Esophagus (tissue), 2 donors: ENCODE results near the gene RPS29. TPM values are rescaled to one million over a fixed set of nuclear protein-coding genes. Genes with fewer than 3 reads are reported as not detected.

Experiments
- H3K27ac ChIP-seq, 2 donors: one replicate each; pipeline ENCODE4 v1.5.1; 2013; ENCODE audit warnings: low read depth in 2 of 2, mild to moderate bottlenecking in 2 of 2, inconsistent platforms in 1 of 2, low read length in 1 of 2, moderate library complexity in 1 of 2
- H3K27me3 ChIP-seq, 2 donors: one replicate each; pipeline ENCODE4 v1.6.1; 2013; ENCODE audit warnings: low read length in 2 of 2, control low read depth in 1 of 2, mild to moderate bottlenecking in 1 of 2; ENCODE audit not compliant: insufficient read depth in 2 of 2, control insufficient read depth in 1 of 2
- H3K36me3 ChIP-seq, 2 donors: one replicate each; pipeline ENCODE4 v1.6.1; 2013; ENCODE audit warnings: low read length in 1 of 2; ENCODE audit not compliant: control insufficient read depth in 2 of 2, insufficient read depth in 2 of 2
- H3K4me1 ChIP-seq, 2 donors: one replicate each; pipeline ENCODE4 v1.6.1; 2013; ENCODE audit warnings: low read length in 1 of 2; ENCODE audit not compliant: control insufficient read depth in 2 of 2, insufficient read depth in 2 of 2
- H3K4me3 ChIP-seq, 2 donors: one replicate each; pipeline ENCODE4 v1.5.1; 2013; ENCODE audit warnings: low read length in 2 of 2, mild to moderate bottlenecking in 2 of 2, low read depth in 1 of 2, moderate library complexity in 1 of 2
- H3K9me3 ChIP-seq, 2 donors: one replicate each; pipeline ENCODE4 v1.6.1; 2013; ENCODE audit warnings: mild to moderate bottlenecking in 2 of 2, low read depth in 1 of 2, low read length in 1 of 2, moderate library complexity in 1 of 2; ENCODE audit not compliant: control insufficient read depth in 2 of 2, insufficient read depth in 1 of 2
- WGBS, 2 donors: extraction: QIAGEN DNeasy Blood & Tissue Kit; methylation state at CpG; one replicate each; pipeline ENCODE4 v1.1.7; 2013; 5-methylcytosine and 5-hydroxymethylcytosine counted together
- polyA plus RNA-seq, 2 donors: library from polyadenylated mRNA; stranded (reverse); fragments of 200-250 nt; gene quantifications; one replicate each; pipeline ENCODE4 v1.2.3, GENCODE V29; 2013
- donor health status: healthy with polysubstance abuse.
- donor health status: Bipolar disorder and iron deficiency.

The RPS29 gene
- polyA plus RNA-seq, 2 donors = 861 to 2,600 TPM

GRCh38 chr14:49582113-49582977 is 3.8 kb downstream of the RPS29 start:
- no peak overlapping the region for H3K4me3 ChIP-seq
- 87 to 90% methylated on average over 4 of the region's 4 CpGs for WGBS, 2 donors

GRCh38 chr14:49581209-49582112 is 4.7 kb downstream of the RPS29 start:
- 79 to 91% methylated on average over 9 of the region's 9 CpGs for WGBS, 2 donors
- Histone ChIP-seq H3K9me3 (no peaks in the 10 kb centered on the region), H3K4me3 (no peak overlapping the region), H3K27me3 (no peaks in the 10 kb centered on the region), H3K36me3 (peaks cover 0 to 15% of the 10 kb centered on the region in 2 donors), H3K4me1 (peaks cover 0 to 2% of the 10 kb centered on the region in 2 donors), H3K27ac (peak overlapping the region; percentile 19 to 26)

More at GRCh38 chr14:49582113-49582977, 3.8 kb downstream of the RPS29 start:
- H3K27me3 ChIP-seq = no peaks in the 10 kb centered on the region
- H3K9me3 ChIP-seq = no peaks in the 10 kb centered on the region
- H3K27ac ChIP-seq = no peak overlapping the region
- H3K36me3 ChIP-seq = peaks cover 0 to 13% of the 10 kb centered on the region in 2 donors
- H3K4me1 ChIP-seq = peaks cover 0 to 2% of the 10 kb centered on the region in 2 donors

GRCh38 chr14:49579841-49580240 is 6.3 kb downstream of the RPS29 start:
- no peak overlapping the region for H3K27ac ChIP-seq
- WGBS, 2 donors = 79 to 81% methylated on average over 2 of the region's 2 CpGs
- H3K4me3 ChIP-seq = no peak overlapping the region
- no peaks in the 10 kb centered on the region for H3K9me3 ChIP-seq
- peaks cover 0 to 15% of the 10 kb centered on the region in 2 donors for H3K36me3 ChIP-seq
- H3K27me3 ChIP-seq = no peaks in the 10 kb centered on the region
- H3K4me1 ChIP-seq = peaks cover 0 to 2% of the 10 kb centered on the region in 2 donors

GRCh38 chr14:49578141-49578540 is 8.0 kb downstream of the RPS29 start:
- peaks cover 0 to 9% of the 10 kb centered on the region in 2 donors for H3K36me3 ChIP-seq
- H3K27me3 ChIP-seq = no peaks in the 10 kb centered on the region
- H3K27ac ChIP-seq = no peak overlapping the region
- no peak overlapping the region for H3K4me3 ChIP-seq
- WGBS, 2 donors = 100% methylated on average over 1 of the region's 1 CpG
- no peaks in the 10 kb centered on the region for H3K4me1 ChIP-seq
- no peaks in the 10 kb centered on the region for H3K9me3 ChIP-seq

GRCh38 chr14:49574038-49574437 is 12.1 kb downstream of the RPS29 start:
- WGBS, 2 donors = 83 to 89% methylated on average over 5 of the region's 5 CpGs
- no peaks in the 10 kb centered on the region for H3K27me3 ChIP-seq
- no peak overlapping the region for H3K27ac ChIP-seq
- H3K4me3 ChIP-seq = no peak overlapping the region
- no peaks in the 10 kb centered on the region for H3K4me1 ChIP-seq
- H3K9me3 ChIP-seq = peaks cover 0 to 2% of the 10 kb centered on the region in 2 donors
- H3K36me3 ChIP-seq = peaks cover 0 to 5% of the 10 kb centered on the region in 2 donors

- Histone ChIP-seq H3K36me3 (no peaks in the 10 kb centered on the region), H3K27me3 (no peaks in the 10 kb centered on the region), H3K9me3 (peaks cover 0 to 2% of the 10 kb centered on the region in 2 donors), H3K4me1 (no peaks in the 10 kb centered on the region), H3K4me3 (no peak overlapping the region), H3K27ac (no peak overlapping the region)
- 82 to 93% methylated on average over 3 of the region's 3 CpGs for WGBS, 2 donors
Observed at GRCh38 chr14:49569281-49569680, 16.9 kb downstream of the RPS29 start.

- peaks cover 0 to 2% of the 10 kb centered on the region in 2 donors for H3K9me3 ChIP-seq
- H3K4me1 ChIP-seq = no peaks in the 10 kb centered on the region
- no peaks in the 10 kb centered on the region for H3K27me3 ChIP-seq
- no peak overlapping the region for H3K27ac ChIP-seq
- H3K4me3 ChIP-seq = no peak overlapping the region
- no peaks in the 10 kb centered on the region for H3K36me3 ChIP-seq
- 88 to 92% methylated on average over 12 of the region's 12 CpGs for WGBS, 2 donors
Observed at GRCh38 chr14:49566714-49567113, 19.5 kb downstream of the RPS29 start.

GRCh38 chr14:49559979-49560768 is 26.0 kb downstream of the RPS29 start:
- no peaks in the 10 kb centered on the region for H3K36me3 ChIP-seq
- H3K4me1 ChIP-seq = no peaks in the 10 kb centered on the region
- no peaks in the 10 kb centered on the region for H3K9me3 ChIP-seq
- H3K27ac ChIP-seq = no peak overlapping the region
- WGBS, 2 donors = 79 to 80% methylated on average over 6 of the region's 6 CpGs
- no peaks in the 10 kb centered on the region for H3K27me3 ChIP-seq
- no peak overlapping the region for H3K4me3 ChIP-seq

GRCh38 chr14:49553892-49554291 is 32.3 kb downstream of the RPS29 start:
- Histone ChIP-seq H3K36me3 (no peaks in the 10 kb centered on the region), H3K27me3 (no peaks in the 10 kb centered on the region), H3K4me1 (no peaks in the 10 kb centered on the region), H3K27ac (no peak overlapping the region), H3K4me3 (no peak overlapping the region), H3K9me3 (no peaks in the 10 kb centered on the region)
- 59 to 62% methylated on average over 3 of the region's 3 CpGs for WGBS, 2 donors
